Upper lobe of left lung (tissue), 6 donors: Measurements from ENCODE around the gene BCAS4. TPM values are rescaled to one million over a fixed set of nuclear protein-coding genes. Genes with fewer than 3 reads are reported as not detected.

Source experiments
- ATAC-seq, 2 donors: fragments of 200-7000 bp; cut with Tn5 transposase; one replicate each; pipeline ENCODE4 v1.9.1; 2022; ENCODE audit warnings: mild to moderate bottlenecking in 2 of 2, moderate library complexity in 2 of 2; ENCODE audit not compliant: low FRiP score in 2 of 2
- DNase-seq, 2 donors: peaks; one replicate each; pipeline ENCODE4 v3.0.0-alpha.2; 2019 to 2020
- H3K27ac ChIP-seq, 4 donors: fragments of 200-600 bp; sonication (generic); one replicate each; pipeline ENCODE4 v1.5.1; 2016 to 2019
- H3K27me3 ChIP-seq, 4 donors: fragments of 200-600 bp; sonication (generic); one replicate each; pipeline ENCODE4 v1.5.1; 2017 to 2019
- H3K36me3 ChIP-seq, 4 donors: fragments of 200-600 bp; sonication (generic); one replicate each; pipeline ENCODE4 v1.5.1; 2016 to 2019
- H3K4me1 ChIP-seq, 4 donors: fragments of 200-600 bp; sonication (generic); one replicate each; pipeline ENCODE4 v1.5.1; 2018 to 2019
- H3K4me3 ChIP-seq, 4 donors: fragments of 200-600 bp; sonication (generic); one replicate each; pipeline ENCODE4 v1.5.1; 2017 to 2019; ENCODE audit warnings: mild to moderate bottlenecking in 2 of 4, moderate library complexity in 1 of 4
- H3K9me3 ChIP-seq, 4 donors: fragments of 200-600 bp; sonication (generic); one replicate each; pipeline ENCODE4 v1.5.1; 2018 to 2019
- CTCF ChIP-seq, 6 experiments: fragments of 450-650 bp in 4 of 6; fragments of 200-600 bp in 2 of 6; sonication (generic) in 2 of 6; IDR thresholded peaks; one replicate each; pipeline ENCODE4 v1.5.1; 2016 to 2019; ENCODE audit warnings: antibody characterized with exemption in 6 of 6
- EP300 ChIP-seq, 4 donors: sonication (generic); formaldehyde crosslinking; IDR thresholded peaks; one replicate each; pipeline ENCODE4 v1.5.1; 2017; ENCODE audit warnings: antibody characterized with exemption in 4 of 4, control low read depth in 2 of 4
- POLR2A ChIP-seq, 4 donors: fragments of 450-650 bp; IDR thresholded peaks; one replicate each; pipeline ENCODE4 v1.5.1; 2016 to 2017; ENCODE audit warnings: antibody characterized with exemption in 4 of 4, mild to moderate bottlenecking in 2 of 4
- POLR2AphosphoS5 ChIP-seq, 2 donors: sonication (generic); formaldehyde crosslinking; IDR thresholded peaks; one replicate each; pipeline ENCODE4 v1.5.1; 2017; ENCODE audit warnings: antibody characterized with exemption in 2 of 2
- WGBS, 2 donors: methylation state at CpG; one replicate each; pipeline ENCODE4 v1.1.5; 2017 to 2018; 5-methylcytosine and 5-hydroxymethylcytosine counted together
- total RNA-seq, 6 donors: library from RNA; depleted of rRNA in 4 of 6; stranded (reverse); fragments of >200 nt in 4 of 6; gene quantifications; one replicate each; pipeline versions ENCODE4 v1.1.0 to v1.2.1, GENCODE V29; 2016 to 2021
- donor health status: DM: no; HTN: no; CAD: no; lungs with moderate emphysema.
- donor health status: DM: no; HTN: yes; CAD: no; lungs with severe emphysema.

Gene BCAS4
- total RNA-seq, 6 donors from 2014 or later = 2.3 to 12.3 (median 5.2) TPM

- Histone ChIP-seq H3K36me3 (no peaks in the 10 kb centered on the region), H3K9me3 (no peaks in the 10 kb centered on the region), H3K4me3 (no peak overlapping the region), H3K27ac (no peak overlapping the region), H3K27me3 (no peaks in the 10 kb centered on the region), H3K4me1 (no peaks in the 10 kb centered on the region)
- DNase-seq (no peak), ATAC-seq (no peak)
- WGBS, 2 donors = 90 to 98% methylated on average over 5 of the region's 5 CpGs
- TF ChIP-seq EP300 (IDR thresholded peaks at IDR 0.05) = no peak
- TF ChIP-seq POLR2AphosphoS5 (IDR thresholded peaks at IDR 0.05) = no peak
- TF ChIP-seq CTCF (IDR thresholded peaks at IDR 0.05) = no peak
- no peak for TF ChIP-seq POLR2A (IDR thresholded peaks at IDR 0.05)
Observed at GRCh38 chr20:50801747-50802125, 6.9 kb downstream of the BCAS4 start.

- TF ChIP-seq EP300 (IDR thresholded peaks at IDR 0.05) (no peak), CTCF (IDR thresholded peaks at IDR 0.05) (no peak), POLR2AphosphoS5 (IDR thresholded peaks at IDR 0.05) (no peak), POLR2A (IDR thresholded peaks at IDR 0.05) (no peak)
- 90 to 93% methylated on average over 8 of the region's 8 CpGs for WGBS, 2 donors
- no peak for DNase-seq
Observed at GRCh38 chr20:50802289-50802688, 7.4 kb downstream of the BCAS4 start.

GRCh38 chr20:50804437-50805348, 9.8 kb downstream of the BCAS4 start:
- 44 to 49% methylated on average over 11 of the region's 11 CpGs for WGBS, 2 donors
- Histone ChIP-seq H3K9me3 (no peaks in the 10 kb centered on the region), H3K27ac (no peak overlapping the region), H3K4me1 (no peaks in the 10 kb centered on the region), H3K36me3 (no peaks in the 10 kb centered on the region), H3K4me3 (no peak overlapping the region), H3K27me3 (no peaks in the 10 kb centered on the region)
- no peak for DNase-seq
- TF ChIP-seq EP300 (IDR thresholded peaks at IDR 0.05) (no peak), CTCF (IDR thresholded peaks at IDR 0.05) (no peak)
- no peak for ATAC-seq

More at GRCh38 chr20:50802289-50802688, 7.4 kb downstream of the BCAS4 start:
- H3K36me3 ChIP-seq = no peaks in the 10 kb centered on the region
- no peak for ATAC-seq
- no peak overlapping the region for H3K27ac ChIP-seq
- no peaks in the 10 kb centered on the region for H3K9me3 ChIP-seq
- H3K4me3 ChIP-seq = no peak overlapping the region
- no peaks in the 10 kb centered on the region for H3K27me3 ChIP-seq
- H3K4me1 ChIP-seq = no peaks in the 10 kb centered on the region

- no peak for DNase-seq
- Histone ChIP-seq H3K4me3 (no peak overlapping the region), H3K27ac (no peak overlapping the region), H3K27me3 (no peaks in the 10 kb centered on the region), H3K4me1 (no peaks in the 10 kb centered on the region), H3K36me3 (no peaks in the 10 kb centered on the region), H3K9me3 (no peaks in the 10 kb centered on the region)
- WGBS, 2 donors = 53 to 68% methylated on average over 1 of the region's 1 CpG
- TF ChIP-seq CTCF (IDR thresholded peaks at IDR 0.05) (no peak), POLR2A (IDR thresholded peaks at IDR 0.05) (no peak), POLR2AphosphoS5 (IDR thresholded peaks at IDR 0.05) (no peak), EP300 (IDR thresholded peaks at IDR 0.05) (no peak)
- no peak for ATAC-seq
Observed at GRCh38 chr20:50805349-50805684, 10.5 kb downstream of the BCAS4 start.
